PC-9 (cell line): ENCODE measurements around the gene TTI1.

Experiments
- CTCF ChIP-seq: fragments of 200-600 bp; sonication (generic); conservative IDR thresholded peaks from 2 replicates; pipeline ENCODE4 v1.6.1; 2017; ENCODE audit warnings: mixed run types, antibody characterized with exemption, mild to moderate bottlenecking, moderate library complexity
- EZH2 ChIP-seq: fragments of 200-600 bp; sonication (generic); IDR thresholded peaks from 2 replicates; pipeline ENCODE4 v1.8.0; 2017; ENCODE audit warnings: antibody characterized with exemption, low read depth

GRCh38 chr20:38001173-38001875 is 31.9 kb downstream of the TTI1 start:
- TF ChIP-seq CTCF (no peak), EZH2 (no peak)
